GM21423 (cell line): ENCODE data around the gene NRG2.

Experiments
- ATAC-seq: cut with Tn5 transposase; IDR thresholded peaks from one replicate; pipeline ENCODE4 v1.9.1; 2021; ENCODE audit warnings: mild to moderate bottlenecking, moderate library complexity; ENCODE audit not compliant: unreplicated experiment

NRG2 gene

GRCh38 chr5:139862803-139863202 is 180.3 kb downstream of the NRG2 start:
- no peak for ATAC-seq

- peak; percentile 46 for ATAC-seq
Measured at GRCh38 chr5:139862313-139862712, 180.8 kb downstream of the NRG2 start.

GRCh38 chr5:139861889-139862207 is 181.3 kb downstream of the NRG2 start:
- ATAC-seq, result no peak

- no peak for ATAC-seq
Measured at GRCh38 chr5:139861021-139861888, 181.8 kb downstream of the NRG2 start.

GRCh38 chr5:139859013-139859412 is 184.1 kb downstream of the NRG2 start:
- no peak for ATAC-seq

GRCh38 chr5:139856714-139857113 is 186.4 kb downstream of the NRG2 start:
- ATAC-seq, result no peak

- ATAC-seq, result no peak
Measured at GRCh38 chr5:139855946-139856540, 187.1 kb downstream of the NRG2 start.

GRCh38 chr5:139855451-139855850 is 187.6 kb downstream of the NRG2 start:
- ATAC-seq, result no peak

- no peak for ATAC-seq
Measured at GRCh38 chr5:139854953-139855352, 188.1 kb downstream of the NRG2 start.

- ATAC-seq, result no peak
Measured at GRCh38 chr5:139854029-139854605, 189.0 kb downstream of the NRG2 start.

GRCh38 chr5:139852696-139853095 is 190.4 kb downstream of the NRG2 start:
- ATAC-seq, result no peak

- ATAC-seq, result no peak
Measured at GRCh38 chr5:139851558-139851957, 191.5 kb downstream of the NRG2 start.

- ATAC-seq, result no peak
Measured at GRCh38 chr5:139850423-139851016, 192.6 kb downstream of the NRG2 start.

GRCh38 chr5:139849942-139850341 is 193.2 kb downstream of the NRG2 start:
- ATAC-seq, result no peak

GRCh38 chr5:139849501-139849900 is 193.6 kb downstream of the NRG2 start:
- no peak for ATAC-seq

- ATAC-seq, result no peak
Measured at GRCh38 chr5:139848508-139849100, 194.5 kb downstream of the NRG2 start.

- peak; percentile 63 for ATAC-seq
Measured at GRCh38 chr5:139847790-139848507, 195.2 kb downstream of the NRG2 start.

GRCh38 chr5:139847091-139847490 is 196.0 kb downstream of the NRG2 start:
- ATAC-seq, result no peak

- no peak for ATAC-seq
Measured at GRCh38 chr5:139845846-139846681, 197.0 kb downstream of the NRG2 start.
